H9 (cell line): ENCODE results near the gene GPATCH2. TPM values are rescaled to one million over a fixed set of nuclear protein-coding genes. Genes with fewer than 3 reads are reported as not detected.
A peak's percentile ranks its signal among the peaks of the same experiment; 100 is the strongest.

Source experiments
- DNase-seq: peaks from one replicate; pipeline ENCODE4 v3.0.0-alpha.2; 2017
- H2AFZ ChIP-seq: one replicate; pipeline ENCODE4 v1.6.1; 2013; ENCODE audit warnings: mild to moderate bottlenecking, low read length, control low read depth, moderate library complexity
- H2AK5ac ChIP-seq: 2 replicates; pipeline ENCODE4 v1.6.1; 2013; ENCODE audit warnings: low read length, control low read depth, mixed read lengths; ENCODE audit not compliant: insufficient read length
- H2BK120ac ChIP-seq: one replicate; pipeline ENCODE4 v1.6.1; 2013; ENCODE audit warnings: low read depth, mild to moderate bottlenecking, low read length, control low read depth, inconsistent platforms; ENCODE audit not compliant: poor library complexity, severe bottlenecking
- H2BK12ac ChIP-seq: 2 replicates; pipeline ENCODE4 v1.6.1; 2013; ENCODE audit warnings: low read length, control low read depth, mixed read lengths, low read depth; ENCODE audit not compliant: insufficient read length
- H2BK15ac ChIP-seq: 2 replicates; pipeline ENCODE4 v1.6.1; 2013; ENCODE audit warnings: low read depth, low read length, control low read depth
- H2BK20ac ChIP-seq: one replicate; pipeline ENCODE4 v1.6.1; 2013; ENCODE audit warnings: low read depth, mild to moderate bottlenecking, low read length, control low read depth, inconsistent platforms; ENCODE audit not compliant: poor library complexity, severe bottlenecking
- H2BK5ac ChIP-seq: 2 replicates; pipeline ENCODE4 v1.6.1; 2013; ENCODE audit warnings: low read length, control low read depth, mixed read lengths; ENCODE audit not compliant: insufficient read length
- H3K14ac ChIP-seq: 2 replicates; pipeline ENCODE4 v1.6.1; 2013; ENCODE audit warnings: low read length, control low read depth; ENCODE audit not compliant: insufficient read depth
- H3K18ac ChIP-seq: 2 replicates; pipeline ENCODE4 v1.6.1; 2013; ENCODE audit warnings: low read depth, mild to moderate bottlenecking, mixed read lengths, low read length, control low read depth; ENCODE audit not compliant: insufficient read length
- H3K23ac ChIP-seq: 2 replicates; pipeline ENCODE4 v1.6.1; 2013; ENCODE audit warnings: low read length, control low read depth, mixed read lengths, low read depth; ENCODE audit not compliant: insufficient read length
- H3K23me2 ChIP-seq: 2 replicates; pipeline ENCODE4 v1.6.1; 2013; ENCODE audit warnings: low read depth, mild to moderate bottlenecking, mixed read lengths, low read length, control low read depth; ENCODE audit not compliant: insufficient read length, poor library complexity, severe bottlenecking
- H3K27ac ChIP-seq: 2 replicates; pipeline ENCODE4 v1.5.1; 2013; ENCODE audit warnings: low read length, control low read depth, mixed read lengths, low read depth; ENCODE audit not compliant: insufficient read length
- H3K27me3 ChIP-seq: 2 replicates; pipeline ENCODE4 v1.6.1; 2013; ENCODE audit warnings: low read length, control low read depth, inconsistent platforms; ENCODE audit not compliant: insufficient read depth
- H3K4ac ChIP-seq: 2 replicates; pipeline ENCODE4 v1.6.1; 2013; ENCODE audit warnings: low read depth, mild to moderate bottlenecking, control low read depth, inconsistent platforms, low read length, moderate library complexity
- H3K4me1 ChIP-seq: 2 replicates; pipeline ENCODE4 v1.6.1; 2013; ENCODE audit warnings: low read length, control low read depth, inconsistent platforms; ENCODE audit not compliant: insufficient read depth
- H3K4me2 ChIP-seq: 2 replicates; pipeline ENCODE4 v1.6.1; 2013; ENCODE audit warnings: low read length, control low read depth, mixed read lengths; ENCODE audit not compliant: insufficient read length, insufficient read depth
- H3K56ac ChIP-seq: 2 replicates; pipeline ENCODE4 v1.6.1; 2013; ENCODE audit warnings: low read depth, mild to moderate bottlenecking, mixed read lengths, low read length, control low read depth; ENCODE audit not compliant: insufficient read length
- H3K79me1 ChIP-seq: 2 replicates; pipeline ENCODE4 v1.6.1; 2013; ENCODE audit warnings: low read depth, mild to moderate bottlenecking, moderate library complexity, low read length, control low read depth, inconsistent platforms; ENCODE audit not compliant: insufficient read depth, poor library complexity, severe bottlenecking
- H3K79me2 ChIP-seq: 2 replicates; pipeline ENCODE4 v1.6.1; 2013; ENCODE audit warnings: low read length, control low read depth, inconsistent platforms; ENCODE audit not compliant: insufficient read depth
- H3K9ac ChIP-seq: 2 replicates; pipeline ENCODE4 v1.6.1; 2013; ENCODE audit warnings: low read length, control low read depth, mixed read lengths; ENCODE audit not compliant: insufficient read length; ENCODE audit errors: extremely low read depth
- H3K9me3 ChIP-seq: one replicate; pipeline ENCODE4 v1.6.1; 2013; ENCODE audit warnings: low read depth, low read length, inconsistent platforms; ENCODE audit not compliant: control insufficient read depth
- H3T11ph ChIP-seq: one replicate; pipeline ENCODE4 v1.6.1; 2013; ENCODE audit warnings: mild to moderate bottlenecking, low read length, control low read depth, inconsistent platforms
- H4K20me1 ChIP-seq: one replicate; pipeline ENCODE4 v1.6.1; 2013; ENCODE audit not compliant: control insufficient read depth, insufficient read length, insufficient read depth
- H4K5ac ChIP-seq: 2 replicates; pipeline ENCODE4 v1.6.1; 2013; ENCODE audit warnings: low read depth, mild to moderate bottlenecking, mixed read lengths, low read length, control low read depth; ENCODE audit not compliant: insufficient read length
- H4K8ac ChIP-seq: replicated peaks from 2 replicates; pipeline ENCODE4 v1.6.1; 2013; ENCODE audit warnings: low read length, control low read depth, mixed read lengths, low read depth; ENCODE audit not compliant: insufficient read length
- H4K91ac ChIP-seq: 2 replicates; pipeline ENCODE4 v1.6.1; 2013; ENCODE audit warnings: low read depth, mild to moderate bottlenecking, moderate library complexity, mixed read lengths, low read length, control low read depth; ENCODE audit not compliant: insufficient read length
- H3K27ac Mint-ChIP-seq, 3 experiments: 2 replicates in 2 of 3; 3 replicates in 1 of 3; pipeline ENCODE4 v1.8.0; 2020 to 2021; ENCODE audit warnings: mixed read lengths in 3 of 3, mild to moderate bottlenecking in 1 of 3, moderate library complexity in 1 of 3
- H3K27me3 Mint-ChIP-seq: 2 replicates; pipeline ENCODE4 v1.8.0; 2021; ENCODE audit warnings: low read depth, mild to moderate bottlenecking, moderate library complexity, mixed read lengths
- H3K36me3 Mint-ChIP-seq, 3 experiments: 2 replicates in 2 of 3; 3 replicates in 1 of 3; pipeline ENCODE4 v1.8.0; 2020 to 2021; ENCODE audit warnings: low read depth in 3 of 3, mixed read lengths in 3 of 3; ENCODE audit not compliant: insufficient read depth in 1 of 3
- H3K4me1 Mint-ChIP-seq, 2 experiments: 2 replicates each; pipeline ENCODE4 v1.8.0; 2020; ENCODE audit warnings: mixed read lengths in 2 of 2
- H3K4me3 Mint-ChIP-seq, 2 experiments: 2 replicates in 1 of 2; 3 replicates in 1 of 2; pipeline ENCODE4 v1.8.0; 2020 to 2021; ENCODE audit warnings: mild to moderate bottlenecking in 2 of 2, mixed read lengths in 2 of 2, moderate library complexity in 1 of 2
- H3K9me3 Mint-ChIP-seq, 2 experiments: 2 replicates in 1 of 2; 3 replicates in 1 of 2; pipeline ENCODE4 v1.8.0; 2020; ENCODE audit warnings: mild to moderate bottlenecking in 2 of 2, mixed read lengths in 2 of 2, moderate library complexity in 1 of 2
- WGBS: extraction: QIAGEN DNeasy Blood & Tissue Kit; methylation state at CpG from one replicate; pipeline ENCODE4 v1.1.7; 2013; ENCODE audit warnings: missing lambda C conversion rate, low lambda C conversion rate, mixed read lengths; ENCODE audit not compliant: insufficient read length; ENCODE audit errors: extremely low coverage; 5-methylcytosine and 5-hydroxymethylcytosine counted together
- total RNA-seq: library from RNA; stranded (reverse); gene quantifications from 2 replicates; pipeline ENCODE4 v1.2.1, GENCODE V29; 2021
- TF ChIP-seq, protein P1 (sequence below): fragments of 200-600 bp; sonication (generic); conservative IDR thresholded peaks from 3 replicates; pipeline ENCODE4 v1.8.0; 2021; ENCODE audit warnings: antibody characterized with exemption, mild to moderate bottlenecking

The GPATCH2 gene
- total RNA-seq, 1 experiment from 2014 or later: 14.3 TPM

DNA sequence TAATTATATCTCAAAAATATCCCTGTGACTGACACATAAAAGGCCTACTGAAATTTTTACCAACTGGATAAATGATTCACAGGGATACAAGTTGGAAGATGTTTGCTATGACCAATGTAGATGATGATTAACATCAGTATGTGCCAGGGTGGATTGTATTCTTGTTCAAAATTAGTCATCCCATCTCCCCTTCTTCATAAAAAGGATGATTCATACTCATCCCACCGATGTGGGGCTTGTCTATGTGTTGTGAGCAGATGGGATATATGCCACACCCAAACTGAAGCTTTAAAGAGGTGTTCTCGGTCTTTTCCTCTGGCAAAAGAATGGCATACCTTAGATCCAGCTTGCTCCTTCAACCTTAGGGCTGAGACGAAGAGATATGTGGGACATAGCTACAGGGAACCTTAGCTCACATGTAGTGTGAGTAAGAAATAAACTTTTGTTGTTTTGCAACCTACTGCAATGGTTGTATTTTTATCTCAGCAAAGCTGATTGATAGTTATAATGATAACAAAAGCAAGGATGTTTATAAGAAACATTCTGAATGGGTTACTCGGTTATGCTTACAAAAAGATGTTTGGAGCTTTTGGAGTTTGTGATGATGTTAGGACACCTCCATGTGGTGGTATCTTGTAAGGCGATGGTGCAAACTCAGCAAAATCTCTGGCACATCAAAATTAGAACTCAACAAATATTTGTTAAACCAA is 29.6 kb upstream of the GPATCH2 start:
- H2BK120ac ChIP-seq: no peak overlapping the region
- DNase-seq: no peak
- Mint-ChIP-seq H3K4me3 (no peak overlapping the region), H3K27me3 (no peaks in the 10 kb centered on the region), H3K36me3 (no peaks in the 10 kb centered on the region), H3K9me3 (no peaks in the 10 kb centered on the region), H3K4me1 (no peaks in the 10 kb centered on the region), H3K27ac (no peak overlapping the region)
- H3K9me3 ChIP-seq: no peaks in the 10 kb centered on the region
- TF ChIP-seq, protein P1, sequence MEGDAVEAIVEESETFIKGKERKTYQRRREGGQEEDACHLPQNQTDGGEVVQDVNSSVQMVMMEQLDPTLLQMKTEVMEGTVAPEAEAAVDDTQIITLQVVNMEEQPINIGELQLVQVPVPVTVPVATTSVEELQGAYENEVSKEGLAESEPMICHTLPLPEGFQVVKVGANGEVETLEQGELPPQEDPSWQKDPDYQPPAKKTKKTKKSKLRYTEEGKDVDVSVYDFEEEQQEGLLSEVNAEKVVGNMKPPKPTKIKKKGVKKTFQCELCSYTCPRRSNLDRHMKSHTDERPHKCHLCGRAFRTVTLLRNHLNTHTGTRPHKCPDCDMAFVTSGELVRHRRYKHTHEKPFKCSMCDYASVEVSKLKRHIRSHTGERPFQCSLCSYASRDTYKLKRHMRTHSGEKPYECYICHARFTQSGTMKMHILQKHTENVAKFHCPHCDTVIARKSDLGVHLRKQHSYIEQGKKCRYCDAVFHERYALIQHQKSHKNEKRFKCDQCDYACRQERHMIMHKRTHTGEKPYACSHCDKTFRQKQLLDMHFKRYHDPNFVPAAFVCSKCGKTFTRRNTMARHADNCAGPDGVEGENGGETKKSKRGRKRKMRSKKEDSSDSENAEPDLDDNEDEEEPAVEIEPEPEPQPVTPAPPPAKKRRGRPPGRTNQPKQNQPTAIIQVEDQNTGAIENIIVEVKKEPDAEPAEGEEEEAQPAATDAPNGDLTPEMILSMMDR: peak; percentile 62
- no peaks in the 10 kb centered on the region for H3K27me3 ChIP-seq
- H3K23me2 ChIP-seq: no peaks in the 10 kb centered on the region
- no peak overlapping the region for H2AFZ ChIP-seq
- H2BK12ac ChIP-seq: no peak overlapping the region
- H4K20me1 ChIP-seq: no peaks in the 10 kb centered on the region
- no peak overlapping the region for H3K23ac ChIP-seq
- H3K79me2 ChIP-seq: no peaks in the 10 kb centered on the region
- no peak overlapping the region for H3K27ac ChIP-seq
- no peak overlapping the region for H3T11ph ChIP-seq
- no peak overlapping the region for H2BK15ac ChIP-seq
- no peak overlapping the region for H3K9ac ChIP-seq
- no peak overlapping the region for H2BK20ac ChIP-seq
- no peak overlapping the region for H4K5ac ChIP-seq
- H3K79me1 ChIP-seq: no peaks in the 10 kb centered on the region
- no peak overlapping the region for H3K4me2 ChIP-seq
- H2AK5ac ChIP-seq: no peak overlapping the region
- no peak overlapping the region for H3K14ac ChIP-seq
- H3K4ac ChIP-seq: no peak overlapping the region
- no peaks in the 10 kb centered on the region for H3K4me1 ChIP-seq
- no peak overlapping the region for H4K91ac ChIP-seq
- no CpG with 5 or more reads among the region's 5 CpGs for WGBS
- H3K56ac ChIP-seq: no peak overlapping the region
- no peak overlapping the region for H4K8ac ChIP-seq
- H3K18ac ChIP-seq: no peak overlapping the region
- no peak overlapping the region for H2BK5ac ChIP-seq
